AG09319 (cell line): ENCODE data around the gene PSMD2.

Source experiments
- DNase-seq: peaks from one replicate; pipeline ENCODE4 v3.0.0-alpha.2; 2010; ENCODE audit warnings: low read depth; ENCODE audit errors: extremely low read depth
- CTCF ChIP-seq: IDR thresholded peaks from 2 replicates; pipeline ENCODE4 v1.5.1; 2011; ENCODE audit warnings: low read depth, mild to moderate bottlenecking, inconsistent platforms, low read length, moderate library complexity

Gene PSMD2

DNA sequence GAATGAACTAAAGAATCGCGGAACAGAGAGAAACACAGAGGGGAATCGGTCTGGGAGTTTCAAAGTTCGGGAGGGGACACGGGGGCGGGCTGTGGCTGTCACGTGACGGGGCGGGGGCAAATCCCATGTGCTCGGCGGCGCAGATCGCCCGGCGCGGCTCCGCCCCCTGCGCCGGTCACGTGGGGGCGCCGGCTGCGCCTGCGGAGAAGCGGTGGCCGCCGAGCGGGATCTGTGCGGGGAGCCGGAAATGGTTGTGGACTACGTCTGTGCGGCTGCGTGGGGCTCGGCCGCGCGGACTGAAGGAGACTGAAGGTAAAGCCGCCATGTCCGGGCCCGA lies 15.3 kb downstream of the PSMD2 start, which contains the start of gene EIF4G1:
Gene EIF4G1, plus strand, starts transcription at position 244 of the 337 bp plus-strand sequence. CDS start 1,191 bp downstream, outside the sequence.
- DNase-seq: peak; percentile 86
- TF ChIP-seq CTCF: no peak

DNA sequence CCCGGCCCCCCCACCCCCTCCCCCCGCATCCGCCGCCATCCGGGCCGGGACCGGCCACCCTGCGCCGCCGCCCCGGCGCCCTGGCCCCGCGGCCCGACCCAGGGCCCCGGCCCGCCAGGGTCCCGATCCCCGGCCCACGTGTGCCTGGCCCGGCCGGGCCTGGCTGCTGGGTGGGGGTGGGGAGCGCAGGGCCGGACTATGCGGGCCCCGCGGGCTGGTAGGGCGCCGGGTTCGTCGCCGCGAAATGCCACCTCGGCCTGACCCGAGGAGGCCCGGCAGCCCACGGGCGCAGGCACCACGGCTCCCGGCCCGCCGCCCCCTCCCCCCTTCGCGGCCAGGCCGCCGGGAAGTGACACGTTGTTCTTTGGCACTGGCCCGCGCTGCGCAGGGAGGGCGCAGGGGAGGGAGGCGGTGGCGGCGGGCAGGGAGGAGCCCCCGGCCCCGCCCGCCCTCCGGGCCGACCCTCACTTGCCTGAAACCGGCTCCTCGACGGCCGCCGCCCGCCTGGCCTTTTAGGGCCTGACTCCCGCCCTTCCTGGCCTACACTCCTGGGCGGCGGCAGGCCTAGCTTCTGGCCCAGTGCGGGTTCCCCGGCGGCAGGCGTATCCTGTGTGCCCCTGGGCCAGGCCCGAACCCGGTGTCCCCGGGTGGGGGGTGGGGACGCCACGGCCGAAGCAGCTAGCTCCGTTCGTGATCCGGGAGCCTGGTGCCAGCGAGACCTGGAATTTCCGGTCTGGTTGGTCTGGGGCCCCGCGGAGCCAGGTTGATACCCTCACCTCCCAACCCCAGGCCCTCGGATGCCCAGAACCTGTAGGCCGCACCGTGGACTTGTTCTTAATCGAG lies 15.9 kb downstream of the PSMD2 start:
- TF ChIP-seq CTCF: no peak
- peak; percentile 73 for DNase-seq

- TF ChIP-seq CTCF: no peak
- DNase-seq: no peak
Observed at GRCh38 chr3:184315543-184315867, 16.5 kb downstream of the PSMD2 start.

GRCh38 chr3:184315871-184316661 lies 17.0 kb downstream of the PSMD2 start:
- TF ChIP-seq CTCF: no peak
- DNase-seq: no peak

- TF ChIP-seq CTCF: no peak
- no peak for DNase-seq
Observed at GRCh38 chr3:184316792-184317191, 17.8 kb downstream of the PSMD2 start.

- no peak for TF ChIP-seq CTCF
- no peak for DNase-seq
Observed at GRCh38 chr3:184317201-184317600, 18.2 kb downstream of the PSMD2 start.

- peak; percentile 95 for DNase-seq
Observed at GRCh38 chr3:184320104-184320445, 21.0 kb downstream of the PSMD2 start.

More at GRCh38 chr3:184320104-184320445, 21.0 kb downstream of the PSMD2 start:
- TF ChIP-seq CTCF: no peak
